OCI-LY7 (cell line): ENCODE results near the gene CARS1.

ENCODE experiments used
- CTCF ChIP-seq: fragments of 200-600 bp; sonication (generic); conservative IDR thresholded peaks from 2 replicates; pipeline ENCODE4 v1.5.1; 2014; ENCODE audit warnings: mild to moderate bottlenecking, antibody characterized with exemption, low read length, moderate library complexity, mixed read lengths
- EZH2phosphoT487 ChIP-seq: fragments of 200-600 bp; sonication (generic); IDR thresholded peaks from 2 replicates; pipeline ENCODE4 v1.6.1; 2018; ENCODE audit warnings: low read depth, borderline replicate concordance, mild to moderate bottlenecking, mixed run types, antibody characterized with exemption, low read length, moderate library complexity, mixed read lengths

GRCh38 chr11:2983908-2984307 is 73.3 kb downstream of the CARS1 start:
- TF ChIP-seq CTCF (no peak), EZH2phosphoT487 (no peak)
